ENCODE results near the gene HNRNPA0. TPM values are rescaled to one million over a fixed set of nuclear protein-coding genes. Genes with fewer than 3 reads are reported as not detected.

The HNRNPA0 gene
- total RNA-seq, 6 donors from 2014 or later, result 8.4 to 26.3 (median 14.6) TPM

- Histone ChIP-seq H3K4me1 (no peaks in the 10 kb centered on the region), H3K36me3 (no peaks in the 10 kb centered on the region), H3K27me3 (no peaks in the 10 kb centered on the region), H3K9me3 (no peaks in the 10 kb centered on the region), H3K4me3 (no peak overlapping the region), H3K27ac (no peak overlapping the region)
- TF ChIP-seq POLR2AphosphoS5 (IDR thresholded peaks at IDR 0.05), result no peak
- TF ChIP-seq EP300 (IDR thresholded peaks at IDR 0.05), result no peak
- TF ChIP-seq CTCF (IDR thresholded peaks at IDR 0.05), result no peak
- TF ChIP-seq POLR2A (IDR thresholded peaks at IDR 0.05), result no peak
- ATAC-seq (ENCODE audit: low FRiP score in 2 of 2), result no peak
- DNase-seq, result no peak
These were observed 49.1 kb downstream of the HNRNPA0 start for GRCh38 chr5:137705106-137705505.

GRCh38 chr5:137703565-137703964 is 50.6 kb downstream of the HNRNPA0 start:
- no peaks in the 10 kb centered on the region for H3K27me3 ChIP-seq
- H3K36me3 ChIP-seq, result no peaks in the 10 kb centered on the region
- H3K4me1 ChIP-seq, result no peaks in the 10 kb centered on the region
- no peak for ATAC-seq (ENCODE audit: low FRiP score in 2 of 2)
- no peak for DNase-seq
- no peak overlapping the region for H3K4me3 ChIP-seq
- 92 to 95% methylated on average over 5 of the region's 5 CpGs for WGBS, 2 donors
- H3K9me3 ChIP-seq, result no peaks in the 10 kb centered on the region
- no peak overlapping the region for H3K27ac ChIP-seq
- no peak for TF ChIP-seq POLR2A (IDR thresholded peaks at IDR 0.05)
- TF ChIP-seq EP300 (IDR thresholded peaks at IDR 0.05), result no peak
- TF ChIP-seq CTCF (IDR thresholded peaks at IDR 0.05), result no peak
- TF ChIP-seq POLR2AphosphoS5 (IDR thresholded peaks at IDR 0.05), result no peak

DNA sequence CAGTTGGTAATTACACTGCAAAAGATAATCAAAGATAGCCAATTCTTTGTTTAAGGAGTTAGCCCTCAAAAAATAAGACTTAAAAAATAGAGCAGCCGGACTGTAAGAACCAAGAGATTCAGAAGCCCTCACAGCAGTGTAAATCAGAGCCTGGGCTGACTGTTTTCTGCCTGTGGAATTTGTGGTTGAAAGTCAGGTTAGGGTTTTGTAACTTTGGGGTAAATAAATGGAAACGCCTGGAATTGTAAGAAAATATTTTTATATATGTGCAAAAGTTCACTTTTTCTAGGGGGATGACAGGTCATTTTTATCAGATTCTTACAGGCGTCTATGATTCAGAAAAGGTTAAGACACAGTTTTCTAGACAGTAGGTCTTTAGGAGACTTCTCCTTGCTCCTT is 53.9 kb downstream of the HNRNPA0 start:
- WGBS, 2 donors, result 78 to 80% methylated on average over 3 of the region's 3 CpGs
- Histone ChIP-seq H3K27me3 (no peaks in the 10 kb centered on the region), H3K9me3 (no peaks in the 10 kb centered on the region), H3K36me3 (no peaks in the 10 kb centered on the region), H3K27ac (no peak overlapping the region), H3K4me3 (no peak overlapping the region), H3K4me1 (peaks cover 0 to 10% (median 4%) of the 10 kb centered on the region in 4 donors)
- ATAC-seq (ENCODE audit: low FRiP score in 2 of 2), result no peak
- no peak for DNase-seq
- no peak for TF ChIP-seq EP300 (IDR thresholded peaks at IDR 0.05)

GRCh38 chr5:137699336-137700281 is 54.6 kb downstream of the HNRNPA0 start:
- ATAC-seq (ENCODE audit: low FRiP score in 2 of 2), result no peak
- H3K4me3 ChIP-seq, result no peak overlapping the region
- no peak overlapping the region for H3K27ac ChIP-seq
- no peaks in the 10 kb centered on the region for H3K36me3 ChIP-seq
- peaks cover 0 to 11% (median 9%) of the 10 kb centered on the region in 4 donors for H3K4me1 ChIP-seq
- TF ChIP-seq EP300 (IDR thresholded peaks at IDR 0.05) (no peak), CTCF (IDR thresholded peaks at IDR 0.05) (no peak), POLR2AphosphoS5 (IDR thresholded peaks at IDR 0.05) (no peak), POLR2A (IDR thresholded peaks at IDR 0.05) (no peak)
- no peaks in the 10 kb centered on the region for H3K27me3 ChIP-seq
- H3K9me3 ChIP-seq, result no peaks in the 10 kb centered on the region
- 65 to 67% methylated on average over 9 of the region's 9 CpGs for WGBS, 2 donors
- DNase-seq, result no peak

DNA sequence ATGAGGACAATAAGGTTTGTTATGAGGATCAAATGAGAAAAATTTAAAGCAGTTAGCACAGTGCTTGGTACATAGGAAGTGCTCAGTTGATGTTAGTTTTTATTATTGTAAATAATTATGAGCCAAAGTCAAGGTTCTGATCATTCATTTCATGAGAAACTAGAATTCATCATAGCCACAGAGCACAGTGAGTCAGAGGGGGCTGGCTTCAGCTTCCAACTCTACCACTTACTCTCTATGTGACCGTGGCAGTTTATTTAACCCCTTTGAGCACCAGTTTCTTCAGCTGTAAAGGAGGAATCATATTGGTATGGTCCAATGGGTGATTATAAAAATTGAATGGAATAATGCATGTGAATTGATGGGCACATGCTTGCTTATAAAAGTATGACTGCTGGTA is 57.7 kb downstream of the HNRNPA0 start:
- ATAC-seq (ENCODE audit: low FRiP score in 2 of 2) (no peak), DNase-seq (no peak)
- Histone ChIP-seq H3K36me3 (no peaks in the 10 kb centered on the region), H3K9me3 (no peaks in the 10 kb centered on the region), H3K27ac (peak overlapping the region; percentile 19 to 57 (median 51)), H3K4me1 (peaks cover 0 to 14% (median 10%) of the 10 kb centered on the region in 4 donors), H3K27me3 (no peaks in the 10 kb centered on the region), H3K4me3 (no peak overlapping the region)
- WGBS, 2 donors, result 0 to 28% methylated on average over 1 of the region's 1 CpG
- TF ChIP-seq EP300 (IDR thresholded peaks at IDR 0.05) (no peak), CTCF (IDR thresholded peaks at IDR 0.05) (no peak), POLR2AphosphoS5 (IDR thresholded peaks at IDR 0.05) (no peak), POLR2A (IDR thresholded peaks at IDR 0.05) (no peak)
